NCI-H128 (cell line): ENCODE measurements around the gene ZNF747.
"Not testable (repeated sequence)": the region's sequence is repeated elsewhere in the genome, so short reads cannot be mapped to it uniquely, and the experiment has no call there.

Source experiments
- DNase-seq: peaks from one replicate; lab custom pipeline; 2025; ENCODE audit not compliant: unreplicated experiment; lab: John Stamatoyannopoulos, UW

The ZNF747 gene

GRCh38 chr16:30535106-30535776 lies 583 bp upstream of the ZNF747 start:
- DNase-seq: no peak

GRCh38 chr16:30533748-30534367 lies 800 bp downstream of the ZNF747 start:
- DNase-seq: no peak

- DNase-seq: no peak
These were observed 1.5 kb downstream of the ZNF747 start for GRCh38 chr16:30533146-30533522.

GRCh38 chr16:30532285-30533145 lies 2.1 kb downstream of the ZNF747 start:
- no peak for DNase-seq

- no peak for DNase-seq
These were observed 4.3 kb downstream of the ZNF747 start for GRCh38 chr16:30530163-30531037.

- DNase-seq: no peak
These were observed 5.7 kb downstream of the ZNF747 start for GRCh38 chr16:30528799-30529457.

- DNase-seq: no peak
These were observed 7.0 kb downstream of the ZNF747 start for GRCh38 chr16:30527635-30528178.

GRCh38 chr16:30526823-30527634 lies 7.6 kb downstream of the ZNF747 start:
- DNase-seq: peak; percentile 91

GRCh38 chr16:30526137-30526822 lies 8.4 kb downstream of the ZNF747 start, which contains the start of gene ZNF768:
Gene ZNF768, minus strand, starts transcription at chr16:30526566. Its CDS starts 153 bp downstream, at chr16:30526413.
- no peak for DNase-seq

- no peak for DNase-seq
These were observed 8.9 kb downstream of the ZNF747 start for GRCh38 chr16:30525844-30526136.

GRCh38 chr16:30524575-30525568 lies 9.8 kb downstream of the ZNF747 start:
- no peak for DNase-seq

- DNase-seq: no peak
These were observed 10.7 kb downstream of the ZNF747 start for GRCh38 chr16:30523768-30524574.

GRCh38 chr16:30522702-30523463 lies 11.8 kb downstream of the ZNF747 start:
- not testable (repeated sequence) for DNase-seq

- no peak for DNase-seq
These were observed 12.6 kb downstream of the ZNF747 start for GRCh38 chr16:30521873-30522641.

- DNase-seq: no peak
These were observed 13.2 kb downstream of the ZNF747 start for GRCh38 chr16:30521476-30521872.
